ENCODE data around the gene SDK1. TPM values are rescaled to one million over a fixed set of nuclear protein-coding genes. Genes with fewer than 3 reads are reported as not detected.
A peak's percentile ranks its signal among the peaks of the same experiment; 100 is the strongest.

The SDK1 gene
- total RNA-seq, 2 donors from 2014 or later, result 3.1 to 3.6 TPM

DNA sequence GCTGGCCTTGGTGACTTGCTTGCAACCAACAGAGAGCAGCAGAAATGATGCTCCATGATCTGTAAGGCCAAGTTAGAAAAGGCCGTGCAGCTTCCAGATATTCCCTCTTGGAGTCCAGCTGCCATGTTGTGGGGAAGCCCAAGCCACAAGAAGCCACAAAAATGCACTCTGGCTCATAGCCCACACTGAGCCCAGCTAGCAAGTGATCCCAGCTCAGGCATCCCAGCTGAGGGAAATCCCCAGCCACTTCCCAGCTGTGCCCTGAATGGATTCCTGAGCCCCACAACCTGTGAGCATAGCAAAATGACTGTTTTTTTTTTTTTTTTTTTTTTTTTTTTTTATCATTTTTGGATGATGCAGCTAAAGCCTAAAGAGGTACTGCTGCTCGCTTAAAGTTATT, 11.1 kb upstream of the SDK1 start:
- no peak for DNase-seq (ENCODE audit: low spot score)
- no peaks in the 10 kb centered on the region for H3K27me3 ChIP-seq
- peaks cover 0 to 4% of the 10 kb centered on the region in 2 donors for H3K9me3 ChIP-seq
- H3K36me3 ChIP-seq, result no peaks in the 10 kb centered on the region
- no peak overlapping the region for H3K4me3 ChIP-seq
- no peak overlapping the region for H3K27ac ChIP-seq
- no peaks in the 10 kb centered on the region for H3K4me1 ChIP-seq
- no peak for TF ChIP-seq CTCF (IDR thresholded peaks at IDR 0.05)

DNA sequence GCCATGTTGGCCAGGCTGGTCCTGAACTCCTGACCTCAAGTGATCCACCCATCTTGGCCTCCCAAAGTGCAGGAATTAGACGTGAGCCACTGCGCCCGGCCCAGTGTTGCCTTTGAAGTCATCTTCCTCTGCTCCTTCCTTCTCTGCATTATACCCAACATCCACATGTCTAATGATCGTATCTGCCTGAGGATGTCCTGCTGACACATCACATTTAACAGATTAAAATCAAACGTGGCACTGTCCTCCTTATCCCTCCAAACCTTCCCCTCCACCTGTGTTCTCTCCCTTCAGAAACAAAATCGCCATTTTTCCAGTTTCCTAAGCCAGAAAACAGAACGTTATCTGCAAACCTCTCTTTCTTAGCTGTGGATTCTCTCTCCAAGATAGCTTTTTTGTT, 8.4 kb upstream of the SDK1 start:
- Histone ChIP-seq H3K36me3 (no peaks in the 10 kb centered on the region), H3K27ac (no peak overlapping the region), H3K4me3 (no peak overlapping the region), H3K9me3 (peaks cover 0 to 4% of the 10 kb centered on the region in 2 donors), H3K4me1 (no peaks in the 10 kb centered on the region), H3K27me3 (no peaks in the 10 kb centered on the region)
- no peak for TF ChIP-seq CTCF (IDR thresholded peaks at IDR 0.05)
- no peak for DNase-seq (ENCODE audit: low spot score)

- no peak for TF ChIP-seq CTCF (IDR thresholded peaks at IDR 0.05)
Observed at GRCh38 chr7:3294432-3295100, 6.5 kb upstream of the SDK1 start.

GRCh38 chr7:3297105-3297819, 3.8 kb upstream of the SDK1 start:
- Histone ChIP-seq H3K4me1 (peaks cover 0 to 7% of the 10 kb centered on the region in 2 donors), H3K4me3 (no peak overlapping the region), H3K36me3 (no peaks in the 10 kb centered on the region), H3K27me3 (no peaks in the 10 kb centered on the region), H3K9me3 (no peaks in the 10 kb centered on the region), H3K27ac (no peak overlapping the region)
- no peak for TF ChIP-seq CTCF (IDR thresholded peaks at IDR 0.05)
- DNase-seq (ENCODE audit: low spot score), result no peak

More at GRCh38 chr7:3294432-3295100, 6.5 kb upstream of the SDK1 start:
- no peaks in the 10 kb centered on the region for H3K36me3 ChIP-seq
- H3K27me3 ChIP-seq, result no peaks in the 10 kb centered on the region
- DNase-seq (ENCODE audit: low spot score), result no peak
- peaks cover 0 to 4% of the 10 kb centered on the region in 2 donors for H3K9me3 ChIP-seq
- no peak overlapping the region for H3K27ac ChIP-seq
- H3K4me1 ChIP-seq, result no peaks in the 10 kb centered on the region
- no peak overlapping the region for H3K4me3 ChIP-seq

DNA sequence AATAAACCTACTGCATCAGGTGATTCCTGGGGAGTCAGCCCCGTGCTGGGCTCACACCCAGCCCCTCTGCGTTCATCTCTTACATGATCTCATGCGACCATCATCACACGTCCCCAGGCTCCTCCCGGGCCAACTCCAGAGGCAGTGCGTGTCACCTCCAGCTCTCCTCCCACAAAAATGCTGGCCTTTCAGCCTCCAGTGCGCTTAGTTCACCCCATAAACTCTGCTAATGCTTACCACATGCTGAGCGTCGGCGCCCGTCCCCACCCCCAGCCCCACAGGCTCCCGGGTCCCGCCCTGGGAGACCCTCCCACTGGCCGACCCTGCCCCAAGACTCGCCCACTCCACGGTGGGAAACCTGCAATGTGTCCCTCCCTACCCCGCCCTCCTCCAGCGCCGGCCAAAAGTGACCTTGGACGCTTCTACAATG, 816 bp upstream of the SDK1 start:
- H3K27me3 ChIP-seq, result no peaks in the 10 kb centered on the region
- TF ChIP-seq CTCF (IDR thresholded peaks at IDR 0.05), result no peak
- H3K4me1 ChIP-seq, result peaks cover 0 to 7% of the 10 kb centered on the region in 2 donors
- no peaks in the 10 kb centered on the region for H3K9me3 ChIP-seq
- no peak for DNase-seq (ENCODE audit: low spot score)
- peak overlapping the region; percentile 30 to 54 for H3K4me3 ChIP-seq
- no peak overlapping the region for H3K27ac ChIP-seq
- no peaks in the 10 kb centered on the region for H3K36me3 ChIP-seq

All from right atrium auricular region (tissue), 2 donors.